ENCODE measurements around the gene EPO. TPM values are rescaled to one million over a fixed set of nuclear protein-coding genes. Genes with fewer than 3 reads are reported as not detected.

The EPO gene
- total RNA-seq, 1 experiment from 2014 or later: 0.30 TPM

- CTCF ChIA-PET: interaction anchor here (1.5 kb wide), 1 partner anchor 17 kb away, joined by 3 read pairs; no protein-coding TSS in a partner anchor
- BruUV-seq (replicated peaks): no TSS peak
- POLR2A ChIA-PET: no interaction called here
- intact Hi-C loops (cut with micrococcal nuclease): loop anchor here (5.0 kb wide), 1 partner anchor 369 kb away; no protein-coding TSS in a partner anchor
- Histone ChIP-seq H3K9me2 (ENCODE audit: insufficient read depth) (no peaks in the 10 kb centered on the region), H2AFZ (ENCODE audit: low read depth, low read length, poor library complexity, severe bottlenecking) (no peak overlapping the region), H3K9ac (ENCODE audit: low read length) (no peak overlapping the region), H3K9me3 (ENCODE audit: control insufficient read depth in 1 of 2, insufficient read depth in 1 of 2, low read depth in 1 of 2, low read length in 2 of 2) (no peaks in the 10 kb centered on the region), H4K20me1 (ENCODE audit: insufficient read depth) (peaks cover 5% of the 10 kb centered on the region; the same call in 1 of the 2 replicates), H3K4me3 (replicated peaks in 1 of 2; ENCODE audit: low read depth in 1 of 2, low read length in 2 of 2) (no peak overlapping the region), H3K27me3 (ENCODE audit: insufficient read depth, low read length) (no peaks in the 10 kb centered on the region), H3K4me1 (ENCODE audit: control insufficient read depth in 1 of 2, insufficient read depth in 2 of 2, low read length in 2 of 2) (peaks cover 8 to 20% of the 10 kb centered on the region in 2 experiments; a peak in 3 of 4 replicates), H3K27ac (ENCODE audit: low read depth, low read length) (no peak overlapping the region), H3K79me2 (ENCODE audit: insufficient read depth, low read length) (peaks cover 26% of the 10 kb centered on the region), H3K36me3 (ENCODE audit: control insufficient read depth in 1 of 2, insufficient read depth in 2 of 2, low read length in 2 of 2) (peaks cover 4 to 12% of the 10 kb centered on the region in 2 experiments; a peak in 3 of 4 replicates), H3K4me2 (ENCODE audit: low read length) (no peak overlapping the region)
- DNase-seq (ENCODE audit: low read depth, low spot score) (no peak), ATAC-seq (no peak)
- TF ChIP-seq JUND (IDR thresholded peaks at IDR 0.05) (no peak), EGR1 (IDR thresholded peaks at IDR 0.05; ENCODE audit: low read depth) (no peak)
- RAD21 ChIA-PET (ENCODE audit: low non-redundant PET in 1 of 2, low total read pairs in 2 of 2, uncharacterized antibody in 2 of 2, unreplicated experiment in 2 of 2): no interaction called here
Measured at GRCh38 chr7:100708395-100708794, 11.9 kb upstream of the EPO start.

GRCh38 chr7:100710452-100710851 is 9.8 kb upstream of the EPO start:
- peaks cover 4 to 12% of the 10 kb centered on the region in 2 experiments; a peak in 3 of 4 replicates for H3K4me1 ChIP-seq (ENCODE audit: control insufficient read depth in 1 of 2, insufficient read depth in 2 of 2, low read length in 2 of 2)
- ChIA-PET POLR2A (interaction anchor here (0.6 kb wide), 1 partner anchor 140 kb away, joined by 3 read pairs; no protein-coding TSS in a partner anchor), CTCF (interaction anchor here (1.6 kb wide), 1 partner anchor 15 kb away, joined by 4 read pairs; no protein-coding TSS in a partner anchor), RAD21 (ENCODE audit: low non-redundant PET in 1 of 2, low total read pairs in 2 of 2, uncharacterized antibody in 2 of 2, unreplicated experiment in 2 of 2) (no interaction called here)
- H3K27me3 ChIP-seq (ENCODE audit: insufficient read depth, low read length): no peaks in the 10 kb centered on the region
- no peaks in the 10 kb centered on the region for H3K9me2 ChIP-seq (ENCODE audit: insufficient read depth)
- H4K20me1 ChIP-seq (ENCODE audit: insufficient read depth): peaks cover 5% of the 10 kb centered on the region; the same call in 1 of the 2 replicates
- H3K9me3 ChIP-seq (ENCODE audit: control insufficient read depth in 1 of 2, insufficient read depth in 1 of 2, low read depth in 1 of 2, low read length in 2 of 2): no peaks in the 10 kb centered on the region
- ATAC-seq (no peak), DNase-seq (ENCODE audit: low read depth, low spot score) (no peak)
- H3K4me2 ChIP-seq (ENCODE audit: low read length): no peak overlapping the region
- no peak for TF ChIP-seq EZH2 (IDR thresholded peaks at IDR 0.05)
- no peak for TF ChIP-seq POLR2A (IDR thresholded peaks at IDR 0.05; ENCODE audit: borderline replicate concordance, extremely low read depth, insufficient read depth, insufficient read length)
- TF ChIP-seq ATF3 (IDR thresholded peaks at IDR 0.05): no peak
- TF ChIP-seq TCF7L2 (IDR thresholded peaks at IDR 0.05; ENCODE audit: borderline replicate concordance, extremely low read depth, insufficient read depth, insufficient read length): no peak
- TF ChIP-seq ELF1 (IDR thresholded peaks at IDR 0.05; ENCODE audit: borderline replicate concordance, low read depth): no peak
- no peak for TF ChIP-seq CTCF (IDR thresholded peaks at IDR 0.05 in 2 of 3, conservative IDR thresholded peaks at IDR 0.05 in 1 of 3; ENCODE audit: borderline replicate concordance in 1 of 3, insufficient read depth in 1 of 3, low read depth in 2 of 3, low read length in 2 of 3)
- no peak for TF ChIP-seq POLR2AphosphoS5 (IDR thresholded peaks at IDR 0.05; ENCODE audit: low read depth, low read length)
- TF ChIP-seq RAD21 (IDR thresholded peaks at IDR 0.05; ENCODE audit: low read depth): no peak
- no peak overlapping the region for H3K9ac ChIP-seq (ENCODE audit: low read length)
- BruUV-seq (replicated peaks): no TSS peak
- peaks cover 26% of the 10 kb centered on the region for H3K79me2 ChIP-seq (ENCODE audit: insufficient read depth, low read length)
- H3K27ac ChIP-seq (ENCODE audit: low read depth, low read length): no peak overlapping the region
- H3K4me3 ChIP-seq (replicated peaks in 1 of 2; ENCODE audit: low read depth in 1 of 2, low read length in 2 of 2): no peak overlapping the region
- intact Hi-C loops (cut with micrococcal nuclease): no loop called here
- H3K36me3 ChIP-seq (ENCODE audit: control insufficient read depth in 1 of 2, insufficient read depth in 2 of 2, low read length in 2 of 2): peaks cover 4 to 12% of the 10 kb centered on the region in 2 experiments; a peak in 3 of 4 replicates
- no peak overlapping the region for H2AFZ ChIP-seq (ENCODE audit: low read depth, low read length, poor library complexity, severe bottlenecking)
